Fibroblast of lung (primary cell): ENCODE data around the gene AKAP7.

ENCODE experiments used
- EZH2 ChIP-seq: IDR thresholded peaks from 2 replicates; pipeline ENCODE4 v1.5.1; 2012; ENCODE audit warnings: low read length, control low read depth, mild to moderate bottlenecking; ENCODE audit errors: missing control alignments
- TF ChIP-seq, protein P1 (sequence below), 2 donors: IDR thresholded peaks in 1 of 2; conservative IDR thresholded peaks in 1 of 2; 1 replicate in 1 of 2; 2 replicates in 1 of 2; pipeline ENCODE4 v1.5.1; 2011 to 2012; ENCODE audit warnings: low read length in 2 of 2, control low read depth in 1 of 2, inconsistent platforms in 1 of 2, low read depth in 1 of 2, mild to moderate bottlenecking in 1 of 2

DNA sequence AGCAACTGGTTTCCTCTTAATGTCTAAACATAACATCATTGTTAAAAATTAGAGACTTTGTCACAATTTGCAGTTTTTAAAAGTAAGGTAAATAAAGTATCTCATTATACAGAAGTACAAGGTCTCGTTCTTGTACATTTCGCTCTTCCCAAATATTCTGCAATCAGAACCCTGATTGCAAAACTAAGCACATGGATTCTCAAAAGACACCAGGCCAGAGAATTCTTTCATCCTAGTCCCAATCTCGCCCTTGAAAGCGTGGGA, 355 bp upstream of the AKAP7 start:
- TF ChIP-seq, protein P1, sequence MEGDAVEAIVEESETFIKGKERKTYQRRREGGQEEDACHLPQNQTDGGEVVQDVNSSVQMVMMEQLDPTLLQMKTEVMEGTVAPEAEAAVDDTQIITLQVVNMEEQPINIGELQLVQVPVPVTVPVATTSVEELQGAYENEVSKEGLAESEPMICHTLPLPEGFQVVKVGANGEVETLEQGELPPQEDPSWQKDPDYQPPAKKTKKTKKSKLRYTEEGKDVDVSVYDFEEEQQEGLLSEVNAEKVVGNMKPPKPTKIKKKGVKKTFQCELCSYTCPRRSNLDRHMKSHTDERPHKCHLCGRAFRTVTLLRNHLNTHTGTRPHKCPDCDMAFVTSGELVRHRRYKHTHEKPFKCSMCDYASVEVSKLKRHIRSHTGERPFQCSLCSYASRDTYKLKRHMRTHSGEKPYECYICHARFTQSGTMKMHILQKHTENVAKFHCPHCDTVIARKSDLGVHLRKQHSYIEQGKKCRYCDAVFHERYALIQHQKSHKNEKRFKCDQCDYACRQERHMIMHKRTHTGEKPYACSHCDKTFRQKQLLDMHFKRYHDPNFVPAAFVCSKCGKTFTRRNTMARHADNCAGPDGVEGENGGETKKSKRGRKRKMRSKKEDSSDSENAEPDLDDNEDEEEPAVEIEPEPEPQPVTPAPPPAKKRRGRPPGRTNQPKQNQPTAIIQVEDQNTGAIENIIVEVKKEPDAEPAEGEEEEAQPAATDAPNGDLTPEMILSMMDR (conservative IDR thresholded peaks at IDR 0.05 in 1 of 2, IDR thresholded peaks at IDR 0.05 in 1 of 2; ENCODE audit: low read depth in 1 of 2, low read length in 2 of 2), result no peak
- no peak for TF ChIP-seq EZH2
